ENCODE data around the gene AK5.

The AK5 gene

DNA sequence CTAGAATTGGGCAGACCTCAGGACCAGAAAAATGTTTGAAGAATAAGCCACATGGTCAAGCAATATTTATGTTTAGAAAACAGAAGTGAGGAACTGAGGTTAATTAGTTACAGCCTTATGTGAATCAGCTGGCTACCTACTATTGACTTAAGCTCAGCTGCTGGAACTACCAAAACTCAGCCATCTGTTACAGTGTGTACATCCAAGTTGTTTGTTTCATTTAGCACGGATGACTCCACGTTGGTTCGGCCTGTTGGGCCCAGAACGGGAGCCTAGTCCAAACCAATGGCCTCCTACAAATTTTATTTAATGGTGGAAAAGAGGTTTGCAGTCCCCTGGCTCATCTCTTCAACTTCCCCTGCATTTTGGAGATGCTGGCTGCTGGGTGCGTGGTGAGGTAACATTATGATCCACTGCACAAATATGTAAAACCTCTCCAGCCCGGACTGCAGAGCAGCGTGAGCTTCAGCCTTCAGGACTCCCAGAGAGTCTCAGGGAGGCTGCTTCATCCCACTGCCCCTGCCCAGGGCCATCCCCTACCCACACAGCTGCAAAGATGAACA lies 257.2 kb downstream of the AK5 start:
- DNase-seq (ENCODE audit: low read depth in 1 of 2, low spot score in 1 of 2): no peak

DNA sequence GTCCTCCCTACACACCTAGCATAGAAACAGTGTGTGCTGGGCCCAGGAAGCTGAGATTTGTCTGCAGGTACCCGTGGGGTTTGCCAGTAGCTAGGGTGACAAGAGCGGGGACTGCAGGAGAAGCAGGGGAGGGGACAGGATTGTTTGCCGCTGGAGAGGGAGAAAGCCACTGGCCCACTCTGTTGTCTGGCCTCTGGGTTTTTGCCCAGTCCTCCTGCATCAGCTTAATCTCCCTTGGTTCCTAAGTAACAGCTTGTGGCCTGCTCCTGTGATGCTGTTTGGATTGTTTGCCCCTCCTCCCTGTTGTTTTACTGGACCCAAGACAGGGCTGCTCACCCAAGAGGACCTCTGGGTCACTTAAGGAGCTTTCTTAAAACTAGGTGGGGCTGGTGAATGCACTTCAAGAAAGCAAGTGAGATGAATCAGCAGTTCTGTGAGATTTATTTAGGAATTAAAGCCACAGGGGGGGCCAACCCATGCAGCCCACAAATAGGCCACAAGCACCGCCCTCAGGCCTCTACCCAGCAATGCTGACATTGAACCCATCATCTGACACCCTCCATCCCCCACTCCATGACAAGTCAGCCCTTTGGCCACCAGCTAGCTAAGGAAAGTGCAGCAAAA lies 257.8 kb downstream of the AK5 start:
- DNase-seq (ENCODE audit: low read depth in 1 of 2, low spot score in 1 of 2): no peak

DNA sequence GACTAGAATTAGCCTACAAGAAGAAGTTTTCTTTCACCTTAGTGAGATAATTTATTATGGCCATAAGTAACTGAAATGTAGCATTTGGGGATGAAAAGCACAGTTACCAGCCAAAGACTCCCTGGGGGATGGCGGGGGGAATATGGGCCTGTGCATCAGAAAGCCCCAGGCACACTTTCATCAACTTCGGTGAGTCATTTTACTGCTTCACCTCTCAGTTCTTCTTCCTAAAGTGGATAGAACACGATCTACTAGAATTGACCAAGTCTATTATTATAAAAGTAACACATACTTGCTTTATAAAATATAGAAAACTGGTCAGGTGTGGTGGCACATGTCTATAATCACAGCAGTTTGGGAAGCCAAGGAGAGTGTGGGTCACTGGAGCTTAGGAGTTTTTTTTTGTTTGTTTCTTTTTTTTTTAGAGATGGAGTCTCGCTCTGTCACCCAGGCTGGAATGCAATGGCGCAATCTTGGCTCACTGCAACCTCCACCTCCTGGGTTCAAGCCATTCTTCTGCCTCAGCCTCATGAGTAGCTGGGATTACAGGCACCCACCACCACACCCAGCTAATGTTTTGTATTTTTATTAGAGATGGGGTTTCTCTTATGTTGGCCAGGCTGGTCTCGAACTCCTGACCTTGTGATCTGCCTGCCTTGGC lies 258.8 kb downstream of the AK5 start:
- no peak for DNase-seq (ENCODE audit: low read depth in 1 of 2, low spot score in 1 of 2)

DNA sequence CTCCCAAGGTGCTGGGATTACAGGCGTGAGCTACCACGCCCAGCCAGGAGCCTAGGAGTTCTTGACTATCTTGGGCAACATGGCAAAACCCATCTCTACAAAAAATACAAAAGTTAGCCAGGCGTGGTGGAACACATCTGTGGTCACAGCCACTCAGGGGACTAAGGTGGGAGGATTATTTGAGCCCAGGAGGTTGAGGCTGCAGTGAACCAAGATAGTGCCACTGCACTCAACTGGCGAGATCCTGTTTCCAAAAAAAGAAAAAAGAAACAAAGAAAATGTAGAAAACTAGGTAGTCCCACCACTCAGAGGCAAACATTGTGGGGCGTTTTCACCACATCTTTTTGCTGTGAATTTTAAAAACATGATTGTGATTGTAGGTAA lies 259.3 kb downstream of the AK5 start:
- DNase-seq (ENCODE audit: low read depth in 1 of 2, low spot score in 1 of 2): no peak

DNA sequence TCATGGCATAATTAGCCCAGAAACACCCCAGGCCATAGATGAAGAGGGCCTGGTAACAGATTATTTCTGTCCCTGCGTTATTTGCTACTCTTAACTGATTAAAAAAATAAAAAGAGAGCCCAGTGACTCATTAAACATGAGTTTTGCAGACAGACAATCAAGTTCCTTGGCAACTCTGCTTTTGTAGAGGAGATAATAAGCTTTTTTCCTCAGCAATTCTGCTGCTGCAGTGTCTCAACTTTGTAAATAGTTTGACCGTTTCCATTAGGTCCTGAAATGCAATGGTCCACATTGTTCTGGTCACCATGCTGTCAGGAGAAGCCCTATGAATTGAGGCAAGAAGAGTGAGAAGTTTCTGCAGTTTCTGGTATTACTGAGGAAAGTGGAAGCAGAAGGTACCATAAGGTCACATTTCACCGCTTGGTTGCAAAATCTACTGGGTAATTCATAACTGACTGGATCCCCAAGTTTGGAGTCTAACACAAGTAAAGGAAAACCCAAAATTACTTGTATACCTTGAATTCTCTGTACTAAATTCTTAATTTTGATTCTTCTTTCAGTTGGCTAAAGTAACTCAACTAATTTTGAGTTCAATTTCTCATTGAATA lies 261.1 kb downstream of the AK5 start:
- no peak for DNase-seq (ENCODE audit: low read depth in 1 of 2, low spot score in 1 of 2)

DNA sequence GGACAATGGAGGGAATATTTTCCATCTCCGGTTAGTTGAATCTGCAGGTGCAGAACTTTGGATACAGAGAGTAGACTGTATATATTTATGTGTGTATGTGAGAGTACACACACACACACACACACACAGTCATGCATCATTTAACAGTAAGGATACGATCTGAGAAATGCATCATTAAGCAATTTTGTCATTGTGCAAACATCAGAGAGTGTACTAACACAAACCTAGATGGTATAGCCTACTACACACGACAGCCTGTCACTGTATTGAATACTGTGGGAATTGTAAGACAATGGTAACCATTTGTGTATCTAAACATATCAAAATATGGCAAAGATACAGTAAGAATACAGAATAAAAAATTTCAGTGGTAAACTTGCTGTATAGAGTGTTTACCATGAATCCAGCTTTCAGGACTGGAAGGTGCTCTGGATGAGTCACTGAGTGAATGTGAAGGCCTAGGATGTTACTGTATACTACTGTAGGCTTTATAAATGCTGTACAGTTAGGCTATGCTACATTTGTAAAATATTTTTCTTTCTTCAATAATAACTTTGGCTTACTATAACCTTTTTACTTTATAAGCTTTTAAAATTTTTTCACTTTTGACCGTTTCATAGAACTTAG lies 262.1 kb downstream of the AK5 start:
- no peak for DNase-seq (ENCODE audit: low read depth in 1 of 2, low spot score in 1 of 2)

DNA sequence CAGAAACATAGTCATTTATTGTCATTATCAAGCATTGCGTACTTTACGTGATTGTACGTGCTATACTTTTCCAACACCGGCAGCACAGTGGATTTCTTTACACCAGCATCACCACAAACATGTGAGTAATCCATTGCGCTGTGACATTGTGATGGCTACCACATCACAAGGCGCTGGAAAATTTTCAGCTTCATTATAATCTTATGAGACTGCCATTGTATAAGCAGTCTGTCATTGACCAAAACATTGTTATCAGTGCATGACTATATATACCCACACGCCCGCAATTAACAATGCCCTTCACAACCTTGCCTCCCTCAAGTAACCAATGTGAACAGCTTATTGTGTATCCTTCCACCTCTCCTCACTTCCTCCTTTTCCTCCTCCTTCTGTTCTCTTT lies 263.0 kb downstream of the AK5 start:
- no peak for DNase-seq (ENCODE audit: low read depth in 1 of 2, low spot score in 1 of 2)

DNA sequence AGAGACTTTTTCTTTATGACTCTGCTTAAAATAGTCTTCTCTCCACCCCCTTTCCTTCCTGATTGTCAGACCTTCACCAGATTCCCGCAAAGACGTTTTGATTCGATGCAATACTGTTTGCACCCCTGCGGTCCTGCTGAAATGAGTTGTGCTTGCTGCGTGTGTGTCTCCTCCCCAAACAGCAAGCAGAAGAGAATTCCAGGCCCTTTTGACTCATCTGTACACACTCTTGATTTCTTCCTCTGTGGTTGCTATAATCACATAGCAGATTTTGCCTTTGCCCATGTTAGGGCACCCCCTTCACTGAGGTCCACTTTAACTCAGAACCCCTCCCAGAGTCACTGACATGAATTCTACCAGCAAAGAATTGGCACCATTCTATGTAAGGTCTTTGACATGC lies 264.2 kb downstream of the AK5 start:
- no peak for DNase-seq (ENCODE audit: low read depth in 1 of 2, low spot score in 1 of 2)

DNA sequence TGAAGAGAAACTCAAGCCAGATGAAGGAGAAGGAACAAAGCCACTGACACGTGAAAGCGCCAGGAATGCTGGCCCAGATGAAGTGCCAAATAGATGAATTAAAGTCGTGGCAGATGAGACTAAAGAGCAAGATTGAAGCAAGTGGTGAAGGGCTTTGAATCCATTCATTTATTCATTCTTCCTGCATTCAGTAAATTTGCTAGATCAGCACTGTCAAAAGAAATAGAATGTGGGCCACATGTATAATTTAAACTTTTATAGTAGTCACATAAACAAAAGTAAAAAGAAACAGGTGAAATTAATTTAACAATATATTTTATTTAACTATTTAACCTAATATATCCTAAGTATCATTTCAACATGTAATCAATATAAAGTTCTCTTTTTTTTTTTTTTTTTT lies 265.1 kb downstream of the AK5 start:
- no peak for DNase-seq (ENCODE audit: low read depth in 1 of 2, low spot score in 1 of 2)

DNA sequence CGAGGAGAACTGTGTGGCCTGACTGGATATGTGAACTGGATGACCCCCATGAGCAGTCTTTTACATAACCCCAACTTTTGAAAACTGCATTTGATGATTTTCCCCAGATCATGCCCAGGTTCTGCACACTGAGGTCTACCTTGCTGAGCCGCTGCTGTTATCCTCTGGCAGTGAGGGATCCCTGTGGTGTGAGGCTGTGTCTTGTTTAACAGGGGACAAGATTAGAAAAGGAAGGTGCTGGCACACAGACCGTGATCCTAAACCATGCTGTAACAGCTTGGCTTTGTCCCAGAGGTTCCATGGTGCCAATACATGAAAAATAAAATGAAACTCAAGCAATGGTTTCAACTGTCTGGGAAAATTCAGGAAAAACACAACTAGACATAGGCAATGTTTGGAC lies 266.5 kb downstream of the AK5 start:
- DNase-seq (ENCODE audit: low read depth in 1 of 2, low spot score in 1 of 2): no peak

DNA sequence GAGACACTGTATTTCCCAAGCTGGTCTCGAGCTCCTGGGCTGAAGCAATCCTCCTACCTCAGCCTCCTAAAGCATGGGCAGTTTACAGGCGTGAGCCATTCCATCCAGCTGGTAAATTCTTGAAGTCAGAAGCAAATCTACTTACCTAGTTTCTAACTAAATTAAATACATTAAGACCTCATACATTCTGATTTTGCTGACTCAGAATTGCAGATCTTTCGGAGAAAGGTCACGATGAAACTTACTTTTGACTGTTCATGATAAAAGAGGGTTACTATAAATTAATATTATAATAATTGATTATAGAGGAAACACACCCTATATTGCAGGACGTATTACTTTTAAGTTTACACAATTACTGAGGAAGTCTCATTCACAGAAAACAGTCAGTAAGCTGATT lies 268.3 kb downstream of the AK5 start:
- DNase-seq (ENCODE audit: low read depth in 1 of 2, low spot score in 1 of 2): no peak

DNA sequence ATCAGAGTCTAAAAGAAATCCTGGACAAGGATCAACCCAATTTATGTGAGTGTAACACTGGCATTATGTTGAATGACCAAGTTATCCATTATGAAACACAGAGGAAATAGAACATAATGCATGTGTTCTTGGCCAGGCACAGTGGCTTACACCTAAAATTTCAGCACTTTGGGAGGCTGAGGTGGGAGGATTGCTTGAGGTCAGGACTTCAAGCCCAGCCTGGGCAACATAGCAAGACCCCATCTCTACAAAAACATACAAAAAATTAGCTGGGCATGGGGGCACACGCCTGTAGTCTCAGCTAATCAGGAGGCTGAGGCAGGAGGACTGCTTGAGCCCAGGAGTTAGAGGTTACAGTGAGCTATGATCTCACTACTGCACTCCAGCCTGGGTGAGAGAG lies 270.8 kb downstream of the AK5 start:
- DNase-seq (ENCODE audit: low read depth in 1 of 2, low spot score in 1 of 2): no peak

DNA sequence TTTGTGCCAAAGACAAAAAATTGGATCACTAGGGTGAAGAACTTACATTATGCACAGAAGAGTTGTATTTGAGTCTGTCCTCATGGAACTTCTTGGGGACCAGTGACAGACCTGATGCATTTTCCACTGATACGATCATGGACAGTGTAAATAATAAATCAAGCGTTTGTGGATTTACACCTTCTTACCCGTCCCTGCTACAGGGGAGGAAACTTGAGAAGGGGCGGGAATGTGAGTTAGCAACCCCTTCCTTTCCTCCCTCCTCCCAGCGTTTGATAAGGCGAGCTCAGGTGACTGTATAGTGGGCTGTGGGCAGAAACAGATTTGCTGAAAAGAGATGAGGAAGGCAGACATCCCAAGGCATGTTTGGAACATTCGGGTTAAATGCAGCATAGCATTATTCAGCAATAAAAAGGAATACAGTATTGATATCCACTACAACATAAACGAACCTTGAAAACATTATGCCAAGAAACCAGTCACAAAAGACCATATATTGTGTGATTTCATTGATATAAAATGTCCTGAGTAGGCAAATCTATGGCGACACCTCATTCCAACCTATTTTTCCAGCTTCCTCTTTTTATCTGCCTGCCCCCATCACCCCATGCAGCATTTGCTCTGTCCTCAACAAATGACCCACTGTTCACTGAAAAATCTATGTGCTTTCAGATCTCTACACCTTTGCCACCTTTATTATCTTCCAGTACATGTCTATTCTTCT lies 271.9 kb downstream of the AK5 start:
- DNase-seq (ENCODE audit: low read depth in 1 of 2, low spot score in 1 of 2): no peak

DNA sequence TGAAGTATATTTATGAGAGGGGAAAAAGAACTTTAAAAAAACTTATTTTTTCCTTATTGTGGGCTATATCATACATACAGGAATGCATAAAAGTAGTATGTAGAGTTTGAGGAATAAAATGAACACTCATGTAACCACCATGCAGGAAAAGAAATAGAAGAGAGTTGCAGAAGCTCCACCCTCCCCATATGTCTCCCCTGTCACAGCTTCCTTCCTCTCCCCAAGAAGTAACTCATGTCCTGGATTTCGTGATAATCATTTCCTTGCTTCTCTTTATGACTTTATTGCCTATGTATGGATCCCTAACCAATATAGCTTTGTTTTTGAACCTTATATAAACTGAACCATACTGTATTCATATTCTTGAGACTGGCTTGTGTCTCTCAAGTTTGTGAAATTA lies 274.2 kb downstream of the AK5 start:
- no peak for DNase-seq (ENCODE audit: low read depth in 1 of 2, low spot score in 1 of 2)

DNA sequence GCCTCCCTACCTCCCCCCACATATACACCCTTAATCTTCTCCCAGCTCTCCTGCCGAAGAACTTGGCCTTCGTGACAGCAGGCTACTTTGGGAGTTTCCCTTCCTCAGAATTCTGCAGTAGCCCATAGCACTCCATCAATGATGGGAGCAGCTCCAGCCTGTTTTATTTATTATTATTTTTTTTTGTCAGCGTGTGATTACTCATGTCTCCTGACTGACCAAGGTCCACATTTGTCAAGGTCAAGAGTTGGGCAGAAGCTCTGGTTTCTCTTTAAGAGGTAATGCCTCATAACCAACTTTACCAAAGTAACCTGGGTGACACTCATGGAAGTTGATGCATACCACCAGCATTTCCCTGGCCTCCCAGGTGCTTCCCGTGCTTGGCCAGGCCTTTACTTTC lies 275.2 kb downstream of the AK5 start:
- DNase-seq (ENCODE audit: low read depth in 1 of 2, low spot score in 1 of 2): no peak

DNA sequence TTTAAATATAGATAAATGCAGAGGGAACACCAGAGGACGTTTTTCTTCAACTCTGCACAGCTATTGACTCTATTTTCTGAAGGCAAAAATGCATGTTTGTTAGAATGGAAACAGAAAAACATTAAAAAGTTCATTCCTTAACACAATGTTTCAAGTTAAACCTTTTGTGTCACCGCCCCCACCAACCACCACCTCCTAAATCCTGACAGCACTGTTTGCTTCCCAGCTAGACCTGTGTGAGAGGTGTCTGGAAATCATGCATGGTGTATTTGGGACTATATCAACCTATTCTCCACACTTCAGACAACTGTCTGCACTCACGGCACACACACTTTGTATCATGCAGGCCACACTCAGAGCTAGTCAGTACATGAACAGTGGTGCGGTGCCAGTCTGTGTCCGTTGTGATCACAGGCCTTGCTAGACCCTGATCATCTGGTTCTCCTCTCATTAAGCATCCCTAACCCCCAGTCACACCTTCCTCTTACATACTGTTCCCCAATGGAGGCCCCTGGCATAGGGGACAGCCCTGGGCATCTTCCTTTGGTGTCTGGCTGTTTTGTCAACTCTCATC lies 276.9 kb downstream of the AK5 start:
- no peak for DNase-seq (ENCODE audit: low read depth in 1 of 2, low spot score in 1 of 2)

DNA sequence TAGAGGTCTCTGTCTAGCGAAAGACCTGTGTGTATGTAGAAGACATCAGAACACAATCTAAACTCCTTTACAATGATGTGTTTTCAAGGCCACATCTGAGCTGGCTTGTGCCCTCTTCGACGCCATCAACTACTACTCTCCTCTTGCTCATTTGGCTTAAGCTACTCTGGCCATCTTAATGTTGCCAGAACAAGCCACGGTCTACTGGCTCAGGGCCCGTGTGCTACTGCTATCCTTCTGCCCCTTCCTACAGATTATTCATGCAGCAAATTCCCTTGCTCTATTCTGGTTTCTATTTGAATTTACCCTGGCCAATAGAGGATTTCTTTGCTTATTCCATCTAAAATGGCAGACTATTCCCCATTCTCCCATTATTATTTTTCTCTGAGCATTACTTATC lies 278.9 kb downstream of the AK5 start:
- DNase-seq (ENCODE audit: low read depth in 1 of 2, low spot score in 1 of 2): no peak

DNA sequence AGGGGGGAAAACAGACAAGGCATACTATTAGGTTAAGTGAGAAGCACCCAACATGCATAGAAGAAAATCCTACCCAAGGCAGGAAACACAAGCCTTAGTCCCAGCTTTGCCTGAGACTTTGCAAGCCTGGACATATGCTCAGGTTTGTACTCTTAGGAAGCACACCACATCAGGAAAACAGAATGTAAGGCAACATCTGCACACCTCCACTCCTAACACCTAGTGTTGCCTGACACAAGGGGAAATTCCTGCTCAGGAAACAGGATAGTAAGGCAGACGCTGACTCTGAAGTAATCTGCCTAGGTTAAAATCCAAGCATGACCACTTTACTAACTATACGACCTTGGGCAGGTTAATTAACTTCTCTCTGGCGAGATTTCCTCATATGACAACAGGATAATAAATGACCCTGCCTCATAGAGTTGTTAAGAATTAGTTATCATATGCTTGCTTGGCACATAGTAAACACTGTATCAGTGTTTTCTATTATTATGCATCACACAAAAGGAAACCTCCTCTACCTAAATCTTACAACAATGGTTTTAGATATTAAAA lies 280.9 kb downstream of the AK5 start:
- no peak for DNase-seq (ENCODE audit: low read depth in 1 of 2, low spot score in 1 of 2)

DNA sequence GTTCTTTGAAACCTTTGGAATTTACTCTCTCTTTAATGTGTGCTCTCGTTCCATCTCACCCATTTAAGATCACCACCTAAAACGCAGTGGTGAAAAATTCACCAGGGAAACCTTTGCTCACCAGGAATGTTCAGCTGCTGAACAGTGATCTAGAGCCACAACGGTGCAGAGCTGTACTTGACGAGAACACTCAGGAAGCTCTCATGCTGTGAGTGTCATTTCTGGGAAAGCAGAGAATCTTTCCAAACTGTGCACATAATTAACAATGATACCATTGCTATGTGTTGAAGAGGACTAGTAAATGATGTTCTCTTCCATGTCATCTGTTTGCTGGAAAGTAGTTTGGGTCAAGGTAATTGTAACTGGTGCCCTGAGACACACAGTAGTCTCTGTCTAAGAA lies 283.5 kb downstream of the AK5 start:
- DNase-seq (ENCODE audit: low read depth in 1 of 2, low spot score in 1 of 2): no peak

DNA sequence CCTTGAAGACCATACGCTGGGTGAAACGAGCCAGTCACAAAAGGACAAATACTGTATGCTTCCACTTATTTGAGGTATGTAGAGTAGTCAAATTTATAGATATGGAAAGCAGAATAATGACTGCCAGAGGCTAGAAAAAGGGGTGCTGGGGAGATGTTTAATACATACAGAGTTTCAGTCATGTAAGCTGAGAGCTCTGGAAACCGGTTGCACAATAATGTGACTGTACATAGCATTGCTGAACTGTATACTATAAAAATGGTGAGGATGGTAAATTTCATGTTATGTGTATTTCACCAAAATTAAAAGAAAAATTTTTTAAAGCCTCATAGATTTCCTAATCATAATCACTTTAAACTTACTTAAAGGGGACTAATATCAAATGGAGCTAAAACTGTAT lies 289.8 kb downstream of the AK5 start:
- DNase-seq (ENCODE audit: low read depth in 1 of 2, low spot score in 1 of 2): no peak

DNA sequence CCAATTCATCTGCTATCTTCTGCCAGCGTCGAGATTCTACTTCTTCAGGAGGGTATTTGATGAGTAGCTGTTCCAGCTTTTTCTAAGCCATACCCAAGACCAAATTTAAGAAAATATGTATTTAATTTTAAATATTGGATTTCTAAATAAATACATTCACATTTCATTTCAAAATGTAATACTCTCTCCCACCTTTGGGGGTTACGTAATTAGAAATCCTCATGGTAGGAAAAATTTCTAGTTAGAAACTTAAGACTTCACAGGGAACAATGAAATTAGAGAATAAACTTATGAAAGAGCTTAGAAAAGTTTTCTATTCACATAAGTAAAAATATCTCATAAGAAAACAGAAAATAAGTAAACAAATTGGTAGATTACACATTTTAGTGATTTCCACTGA lies 297.7 kb downstream of the AK5 start:
- no peak for DNase-seq (ENCODE audit: low read depth in 1 of 2, low spot score in 1 of 2)
